Effector memory CD8-positive, alpha-beta T cell (primary cell): Measurements from ENCODE around the gene OXSR1.
A peak's percentile ranks its signal among the peaks of the same experiment; 100 is the strongest.

ENCODE experiments used
- ATAC-seq: fragments of 150-1000 bp; cut with Tn5 transposase; replicated peaks from 2 replicates; pipeline ENCODE4 v1.10.0; 2021; ENCODE audit warnings: mild to moderate bottlenecking, moderate library complexity
- DNase-seq, 3 experiments: peaks; one replicate each; pipeline ENCODE4 v3.0.0; 2021
- H3K27ac Mint-ChIP-seq, 2 donors: one replicate each; pipeline ENCODE4 v1.8.0; 2022; ENCODE audit warnings: mild to moderate bottlenecking in 2 of 2, mixed read lengths in 2 of 2, moderate library complexity in 2 of 2
- H3K27me3 Mint-ChIP-seq, 2 donors: one replicate each; pipeline ENCODE4 v1.8.0; 2022; ENCODE audit warnings: mixed read lengths in 2 of 2
- H3K36me3 Mint-ChIP-seq: one replicate; pipeline ENCODE4 v1.8.0; 2022; ENCODE audit warnings: mild to moderate bottlenecking, moderate library complexity, mixed read lengths; ENCODE audit not compliant: insufficient read depth
- H3K4me1 Mint-ChIP-seq, 2 donors: one replicate each; pipeline ENCODE4 v1.8.0; 2022; ENCODE audit warnings: low read depth in 2 of 2, mixed read lengths in 2 of 2
- H3K4me3 Mint-ChIP-seq, 2 donors: one replicate each; pipeline ENCODE4 v1.8.0; 2022; ENCODE audit warnings: mild to moderate bottlenecking in 2 of 2, mixed read lengths in 2 of 2, moderate library complexity in 2 of 2
- H3K9me3 Mint-ChIP-seq, 2 donors: one replicate each; pipeline ENCODE4 v1.8.0; 2022; ENCODE audit warnings: mixed read lengths in 2 of 2

Gene OXSR1

GRCh38 chr3:38122712-38123290 is 42.5 kb upstream of the OXSR1 start:
- no peak for ATAC-seq
- Mint-ChIP-seq H3K27me3 (no peaks in the 10 kb centered on the region), H3K27ac (no peak overlapping the region), H3K9me3 (no peaks in the 10 kb centered on the region), H3K4me3 (no peak overlapping the region), H3K4me1 (peaks cover 17 to 19% of the 10 kb centered on the region in 2 donors), H3K36me3 (peaks cover 68% of the 10 kb centered on the region)
- no peak for DNase-seq

GRCh38 chr3:38124324-38125122 is 40.8 kb upstream of the OXSR1 start:
- H3K27ac Mint-ChIP-seq, result peak overlapping the region in 1 of 2 donors; percentile 54
- no peaks in the 10 kb centered on the region for H3K9me3 Mint-ChIP-seq
- no peaks in the 10 kb centered on the region for H3K27me3 Mint-ChIP-seq
- no peak overlapping the region for H3K4me3 Mint-ChIP-seq
- H3K4me1 Mint-ChIP-seq, result peaks cover 10 to 11% of the 10 kb centered on the region in 2 donors
- DNase-seq (no peak), ATAC-seq (no peak)
- peaks cover 69% of the 10 kb centered on the region for H3K36me3 Mint-ChIP-seq

GRCh38 chr3:38125305-38126120 is 39.8 kb upstream of the OXSR1 start:
- Mint-ChIP-seq H3K4me1 (peaks cover 10 to 15% of the 10 kb centered on the region in 2 donors), H3K27me3 (no peaks in the 10 kb centered on the region), H3K36me3 (peaks cover 70% of the 10 kb centered on the region), H3K9me3 (no peaks in the 10 kb centered on the region), H3K27ac (peak overlapping the region; percentile 49 to 83), H3K4me3 (no peak overlapping the region)
- ATAC-seq (no peak), DNase-seq (no peak)

GRCh38 chr3:38126121-38126892 is 39.0 kb upstream of the OXSR1 start:
- ATAC-seq, result no peak
- H3K4me1 Mint-ChIP-seq, result peaks cover 8 to 19% of the 10 kb centered on the region in 2 donors
- no peak for DNase-seq
- H3K27ac Mint-ChIP-seq, result peak overlapping the region; percentile 49 to 83
- H3K9me3 Mint-ChIP-seq, result no peaks in the 10 kb centered on the region
- no peaks in the 10 kb centered on the region for H3K27me3 Mint-ChIP-seq
- H3K4me3 Mint-ChIP-seq, result no peak overlapping the region
- H3K36me3 Mint-ChIP-seq, result peaks cover 66% of the 10 kb centered on the region

- ATAC-seq (no peak), DNase-seq (no peak)
- Mint-ChIP-seq H3K27ac (peak overlapping the region in 1 of 2 donors; percentile 44), H3K27me3 (no peaks in the 10 kb centered on the region), H3K4me3 (no peak overlapping the region), H3K36me3 (peaks cover 52% of the 10 kb centered on the region), H3K4me1 (peaks cover 9 to 29% of the 10 kb centered on the region in 2 donors), H3K9me3 (no peaks in the 10 kb centered on the region)
These were observed 37.6 kb upstream of the OXSR1 start for GRCh38 chr3:38127611-38128302.

- DNase-seq (no peak), ATAC-seq (no peak)
- Mint-ChIP-seq H3K27me3 (no peaks in the 10 kb centered on the region), H3K27ac (peak overlapping the region in 1 of 2 donors; percentile 44), H3K9me3 (no peaks in the 10 kb centered on the region), H3K4me1 (peaks cover 12 to 30% of the 10 kb centered on the region in 2 donors), H3K4me3 (no peak overlapping the region), H3K36me3 (peaks cover 47% of the 10 kb centered on the region)
These were observed 37.1 kb upstream of the OXSR1 start for GRCh38 chr3:38128303-38128655.

- ATAC-seq (no peak), DNase-seq (no peak)
- peaks cover 12 to 30% of the 10 kb centered on the region in 2 donors for H3K4me1 Mint-ChIP-seq
- no peaks in the 10 kb centered on the region for H3K27me3 Mint-ChIP-seq
- no peaks in the 10 kb centered on the region for H3K9me3 Mint-ChIP-seq
- H3K36me3 Mint-ChIP-seq, result peaks cover 39% of the 10 kb centered on the region
- H3K4me3 Mint-ChIP-seq, result no peak overlapping the region
- peak overlapping the region; percentile 29 to 44 for H3K27ac Mint-ChIP-seq
These were observed 36.3 kb upstream of the OXSR1 start for GRCh38 chr3:38129058-38129457.

- Mint-ChIP-seq H3K4me1 (peaks cover 17 to 36% of the 10 kb centered on the region in 2 donors), H3K36me3 (peaks cover 24% of the 10 kb centered on the region), H3K4me3 (no peak overlapping the region), H3K27me3 (no peaks in the 10 kb centered on the region), H3K9me3 (no peaks in the 10 kb centered on the region), H3K27ac (peak overlapping the region; percentile 28 to 70)
- DNase-seq (no peak), ATAC-seq (no peak)
These were observed 34.7 kb upstream of the OXSR1 start for GRCh38 chr3:38130631-38131065.

GRCh38 chr3:38131621-38132369 is 33.5 kb upstream of the OXSR1 start:
- no peaks in the 10 kb centered on the region for H3K9me3 Mint-ChIP-seq
- H3K27me3 Mint-ChIP-seq, result no peaks in the 10 kb centered on the region
- no peak for ATAC-seq
- DNase-seq, result no peak
- no peak overlapping the region for H3K4me3 Mint-ChIP-seq
- peaks cover 25% of the 10 kb centered on the region for H3K36me3 Mint-ChIP-seq
- H3K4me1 Mint-ChIP-seq, result peaks cover 23 to 44% of the 10 kb centered on the region in 2 donors
- peak overlapping the region in 1 of 2 donors; percentile 28 for H3K27ac Mint-ChIP-seq

GRCh38 chr3:38133209-38133556 is 32.2 kb upstream of the OXSR1 start:
- peak overlapping the region; percentile 9 to 28 for H3K27ac Mint-ChIP-seq
- H3K36me3 Mint-ChIP-seq, result peaks cover 23% of the 10 kb centered on the region
- H3K9me3 Mint-ChIP-seq, result no peaks in the 10 kb centered on the region
- no peaks in the 10 kb centered on the region for H3K27me3 Mint-ChIP-seq
- ATAC-seq, result no peak
- DNase-seq, result no peak
- H3K4me1 Mint-ChIP-seq, result peaks cover 34 to 53% of the 10 kb centered on the region in 2 donors
- H3K4me3 Mint-ChIP-seq, result no peak overlapping the region

- Mint-ChIP-seq H3K4me3 (no peak overlapping the region), H3K27me3 (no peaks in the 10 kb centered on the region), H3K4me1 (peaks cover 37 to 57% of the 10 kb centered on the region in 2 donors), H3K36me3 (peaks cover 24% of the 10 kb centered on the region), H3K9me3 (no peaks in the 10 kb centered on the region), H3K27ac (peak overlapping the region in 1 of 2 donors; percentile 9)
- ATAC-seq, result no peak
- DNase-seq, result no peak
These were observed 31.6 kb upstream of the OXSR1 start for GRCh38 chr3:38133557-38134405.
